PFSK-1 (cell line): ENCODE measurements around the gene FEM1B.

Source experiments
- FOXP2 ChIP-seq: optimal IDR thresholded peaks from 2 replicates; pipeline ENCODE3; 2011; ENCODE audit warnings: borderline replicate concordance, control low read depth, inconsistent platforms; ENCODE audit not compliant: insufficient read depth; ENCODE audit errors: extremely low read length, extremely low read depth
- POLR2AphosphoS5 ChIP-seq: IDR thresholded peaks from 2 replicates; pipeline ENCODE4 v1.6.1; 2012; ENCODE audit warnings: low read depth, mild to moderate bottlenecking, control low read depth, low read length, moderate library complexity
- SIN3A ChIP-seq: IDR thresholded peaks from 2 replicates; pipeline ENCODE4 v1.6.1; 2012; ENCODE audit warnings: mild to moderate bottlenecking, low read length, moderate library complexity, borderline replicate concordance; ENCODE audit not compliant: insufficient read depth
- TAF1 ChIP-seq: IDR thresholded peaks from 2 replicates; pipeline ENCODE4 v1.6.1; 2012; ENCODE audit warnings: low read length, control low read depth, borderline replicate concordance; ENCODE audit not compliant: insufficient read depth
- TF ChIP-seq, protein P1 (sequence below), 2 experiments: IDR thresholded peaks; 2 replicates each; pipeline versions ENCODE4 v1.6.1 to v1.8.0; 2011 to 2012; ENCODE audit warnings: low read depth in 2 of 2, low read length in 2 of 2, control low read depth in 1 of 2, inconsistent platforms in 1 of 2, mild to moderate bottlenecking in 1 of 2, moderate library complexity in 1 of 2; ENCODE audit not compliant: insufficient read depth in 1 of 2

The FEM1B gene

GRCh38 chr15:68235022-68235421 lies 42.5 kb upstream of the FEM1B start:
- TF ChIP-seq, protein P1, sequence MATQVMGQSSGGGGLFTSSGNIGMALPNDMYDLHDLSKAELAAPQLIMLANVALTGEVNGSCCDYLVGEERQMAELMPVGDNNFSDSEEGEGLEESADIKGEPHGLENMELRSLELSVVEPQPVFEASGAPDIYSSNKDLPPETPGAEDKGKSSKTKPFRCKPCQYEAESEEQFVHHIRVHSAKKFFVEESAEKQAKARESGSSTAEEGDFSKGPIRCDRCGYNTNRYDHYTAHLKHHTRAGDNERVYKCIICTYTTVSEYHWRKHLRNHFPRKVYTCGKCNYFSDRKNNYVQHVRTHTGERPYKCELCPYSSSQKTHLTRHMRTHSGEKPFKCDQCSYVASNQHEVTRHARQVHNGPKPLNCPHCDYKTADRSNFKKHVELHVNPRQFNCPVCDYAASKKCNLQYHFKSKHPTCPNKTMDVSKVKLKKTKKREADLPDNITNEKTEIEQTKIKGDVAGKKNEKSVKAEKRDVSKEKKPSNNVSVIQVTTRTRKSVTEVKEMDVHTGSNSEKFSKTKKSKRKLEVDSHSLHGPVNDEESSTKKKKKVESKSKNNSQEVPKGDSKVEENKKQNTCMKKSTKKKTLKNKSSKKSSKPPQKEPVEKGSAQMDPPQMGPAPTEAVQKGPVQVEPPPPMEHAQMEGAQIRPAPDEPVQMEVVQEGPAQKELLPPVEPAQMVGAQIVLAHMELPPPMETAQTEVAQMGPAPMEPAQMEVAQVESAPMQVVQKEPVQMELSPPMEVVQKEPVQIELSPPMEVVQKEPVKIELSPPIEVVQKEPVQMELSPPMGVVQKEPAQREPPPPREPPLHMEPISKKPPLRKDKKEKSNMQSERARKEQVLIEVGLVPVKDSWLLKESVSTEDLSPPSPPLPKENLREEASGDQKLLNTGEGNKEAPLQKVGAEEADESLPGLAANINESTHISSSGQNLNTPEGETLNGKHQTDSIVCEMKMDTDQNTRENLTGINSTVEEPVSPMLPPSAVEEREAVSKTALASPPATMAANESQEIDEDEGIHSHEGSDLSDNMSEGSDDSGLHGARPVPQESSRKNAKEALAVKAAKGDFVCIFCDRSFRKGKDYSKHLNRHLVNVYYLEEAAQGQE (IDR thresholded peaks at IDR 0.05; ENCODE audit: insufficient read depth in 1 of 2, low read depth in 2 of 2, low read length in 2 of 2), result no peak
- TF ChIP-seq SIN3A (no peak), TAF1 (no peak), FOXP2 (no peak), POLR2AphosphoS5 (no peak)

DNA sequence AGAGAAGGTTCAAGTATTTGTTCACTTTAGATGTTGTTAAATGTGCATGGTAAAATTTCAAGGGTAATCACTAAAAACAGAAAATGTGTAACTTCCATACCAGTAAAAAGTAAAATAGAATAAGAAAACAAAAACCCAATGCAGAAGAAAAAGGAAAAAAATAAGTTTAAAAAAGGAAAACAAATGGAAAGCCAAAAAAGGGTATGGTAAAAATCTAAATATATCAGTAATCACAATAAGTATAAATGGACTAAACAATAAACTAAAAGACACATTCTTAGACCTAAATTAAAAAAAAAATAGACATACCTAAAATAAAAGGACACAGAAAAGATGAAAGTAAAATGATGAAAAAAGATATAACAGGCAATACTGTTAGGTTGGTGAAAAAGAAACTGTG lies 38.5 kb upstream of the FEM1B start:
- TF ChIP-seq, protein P1 (IDR thresholded peaks at IDR 0.05; ENCODE audit: insufficient read depth in 1 of 2, low read depth in 2 of 2, low read length in 2 of 2), result no peak
- TF ChIP-seq POLR2AphosphoS5 (no peak), SIN3A (no peak), TAF1 (no peak), FOXP2 (no peak)

DNA sequence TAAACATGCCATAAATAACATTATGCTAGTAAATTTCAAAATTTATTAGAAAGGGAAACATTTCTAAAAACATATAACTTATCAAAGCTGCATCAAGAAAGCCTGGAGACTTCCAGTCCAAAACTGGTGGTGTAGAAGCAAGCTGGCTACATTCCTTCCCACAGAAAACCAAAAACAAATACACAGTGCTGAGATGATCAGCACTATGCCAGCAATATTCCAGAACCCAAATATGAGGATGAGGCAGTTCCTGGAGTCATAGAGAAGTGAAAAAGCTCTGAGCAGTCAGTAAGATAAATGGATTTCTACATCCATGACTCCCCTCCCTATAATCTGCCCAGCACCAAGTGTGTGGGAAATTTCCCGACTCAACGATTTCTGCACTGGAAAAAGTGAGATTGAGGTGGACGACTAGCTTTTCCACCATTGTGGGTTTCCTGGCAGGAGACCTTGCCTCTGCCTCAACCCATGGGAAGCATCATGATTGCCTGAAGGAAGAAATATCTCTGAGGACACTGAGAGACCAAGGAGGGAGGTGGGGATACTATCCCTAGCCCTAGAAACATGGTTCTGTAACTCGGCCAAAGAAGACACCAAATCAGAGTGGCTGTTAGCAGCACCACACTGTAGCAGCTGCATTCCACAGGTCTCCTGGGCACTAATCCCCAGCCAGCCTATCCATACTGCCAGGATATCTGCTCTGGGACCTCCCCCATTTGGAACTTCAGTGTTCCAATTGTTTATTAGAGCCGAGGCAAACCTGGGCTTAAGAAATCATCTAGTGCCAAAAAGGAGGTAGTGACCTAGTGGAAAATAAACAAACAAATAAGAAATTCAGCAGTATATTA lies 36.2 kb upstream of the FEM1B start:
- TF ChIP-seq, protein P1 (IDR thresholded peaks at IDR 0.05; ENCODE audit: insufficient read depth in 1 of 2, low read depth in 2 of 2, low read length in 2 of 2), result no peak
- no peak for TF ChIP-seq TAF1

GRCh38 chr15:68244235-68244634 lies 33.3 kb upstream of the FEM1B start:
- TF ChIP-seq, protein P1 (IDR thresholded peaks at IDR 0.05; ENCODE audit: insufficient read depth in 1 of 2, low read depth in 2 of 2, low read length in 2 of 2), result no peak
- no peak for TF ChIP-seq TAF1
- no peak for TF ChIP-seq FOXP2
- TF ChIP-seq POLR2AphosphoS5, result no peak
- TF ChIP-seq SIN3A, result no peak
